GM19239 (cell line): ENCODE measurements around the gene NOG.

Experiments
- DNase-seq: peaks from one replicate; pipeline ENCODE4 v3.0.0; 2011; ENCODE audit warnings: low spot score; ENCODE audit not compliant: insufficient read length
- FAIRE-seq: peaks from 2 replicates; lab custom pipeline; 2011; peaks lifted over from hg19 to GRCh38; lab: Jason Lieb, UNC

NOG gene

DNA sequence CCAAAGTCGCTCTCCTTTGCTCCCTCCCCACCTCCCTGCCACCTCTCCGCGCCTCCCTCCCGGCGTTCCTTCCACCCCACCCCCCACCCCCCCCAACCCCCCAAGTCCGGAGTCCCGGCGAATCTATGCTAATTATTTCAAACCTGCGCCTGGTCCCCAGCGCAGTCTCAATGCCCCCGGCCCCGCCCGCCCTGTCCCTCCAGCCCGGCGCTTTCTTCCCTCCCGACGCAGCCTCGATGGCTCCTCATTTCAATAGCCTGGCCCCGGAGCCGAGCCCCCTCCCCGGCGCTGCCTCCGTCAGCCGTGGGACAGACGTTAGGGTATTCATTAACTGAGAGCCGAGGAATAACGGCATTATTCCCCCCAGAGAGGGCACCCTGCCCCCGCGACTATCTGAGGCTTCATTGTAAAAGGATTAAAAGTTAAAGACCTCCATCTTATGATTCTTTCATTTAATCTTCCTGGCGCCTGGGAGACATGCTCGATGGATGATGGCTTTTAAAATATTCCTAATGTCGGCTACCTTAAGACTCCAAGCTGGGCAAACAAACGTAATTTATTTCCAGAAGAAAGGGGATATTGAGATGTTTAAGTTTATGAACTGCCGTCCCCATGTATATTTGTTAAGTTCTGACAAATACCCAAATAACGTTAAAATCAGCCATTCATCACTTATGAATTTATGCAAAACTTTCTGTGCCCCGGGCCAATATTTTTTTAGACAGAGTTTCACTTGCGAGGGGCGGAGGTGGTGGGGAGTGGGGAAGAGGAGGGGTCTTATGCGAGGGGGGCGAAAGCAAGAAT, 3.4 kb downstream of the NOG start:
- DNase-seq (no peak), FAIRE-seq (no peak)

DNA sequence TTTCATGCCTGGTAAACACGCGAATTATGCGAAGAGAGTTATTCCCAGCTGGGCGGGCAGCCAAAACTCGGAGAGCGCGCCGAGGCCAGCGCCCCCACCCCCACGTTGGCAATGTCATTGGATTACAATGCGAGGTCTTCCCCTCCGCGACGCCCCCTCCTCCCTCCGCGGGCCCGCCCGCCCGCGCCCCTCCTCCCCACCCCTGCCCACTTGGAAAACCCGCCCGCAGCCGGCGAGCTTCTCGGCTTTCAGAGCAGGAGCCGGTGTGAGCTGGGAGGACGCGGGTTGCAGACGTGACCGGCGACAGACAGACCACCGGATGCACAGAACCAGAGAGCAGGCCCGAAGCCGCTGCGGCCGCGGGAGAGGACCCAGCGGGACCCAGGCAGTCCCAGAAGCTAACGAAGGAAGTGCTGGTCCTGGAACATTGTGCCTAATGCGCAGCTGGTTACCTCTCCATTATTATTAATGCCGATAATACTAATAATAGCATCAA, 4.0 kb downstream of the NOG start:
- DNase-seq = no peak

DNA sequence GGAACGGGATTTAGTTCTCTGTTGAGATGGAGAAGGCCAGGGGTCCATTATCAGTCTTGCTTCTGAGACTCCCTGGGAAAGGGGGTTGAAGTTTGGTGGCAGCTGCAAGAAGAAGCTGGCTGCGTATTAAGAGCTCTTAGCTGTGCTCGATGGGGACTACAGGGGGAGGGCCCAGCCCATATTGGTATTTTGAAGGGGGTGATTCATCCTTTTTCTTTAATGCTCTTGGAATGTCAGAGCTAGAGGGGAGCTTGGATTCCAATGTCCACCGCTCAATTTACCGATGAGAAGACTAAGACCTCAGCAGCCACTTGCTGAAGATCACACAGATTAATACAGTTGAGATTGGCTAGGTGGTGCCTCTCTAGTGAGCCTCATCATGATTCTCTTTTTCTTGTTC, 5.0 kb downstream of the NOG start:
- DNase-seq = no peak

More for the DNA sequence above, 4.0 kb downstream of the NOG start:
- peak; percentile 21 for FAIRE-seq

DNA sequence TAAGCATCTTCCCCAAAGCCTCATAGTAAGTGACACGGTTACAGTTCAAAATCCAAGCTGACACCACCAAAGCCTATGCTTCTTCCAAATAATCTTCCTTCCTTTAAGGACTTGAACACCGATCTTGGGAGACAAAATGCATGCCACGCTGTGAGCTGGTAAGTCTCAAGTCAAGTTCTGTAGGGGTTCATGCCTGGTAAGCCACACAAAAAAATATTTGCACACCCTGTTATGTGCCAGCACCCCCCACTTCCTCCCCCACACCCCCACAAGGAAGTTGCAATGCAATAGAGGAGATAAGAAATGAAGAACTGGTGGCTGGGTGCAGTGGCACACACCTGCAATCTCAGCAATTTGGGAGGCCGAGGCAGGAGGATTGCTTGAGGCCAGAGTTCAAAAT, 5.6 kb downstream of the NOG start:
- DNase-seq = no peak
- no peak for FAIRE-seq

More for the DNA sequence above, 5.0 kb downstream of the NOG start:
- no peak for FAIRE-seq

DNA sequence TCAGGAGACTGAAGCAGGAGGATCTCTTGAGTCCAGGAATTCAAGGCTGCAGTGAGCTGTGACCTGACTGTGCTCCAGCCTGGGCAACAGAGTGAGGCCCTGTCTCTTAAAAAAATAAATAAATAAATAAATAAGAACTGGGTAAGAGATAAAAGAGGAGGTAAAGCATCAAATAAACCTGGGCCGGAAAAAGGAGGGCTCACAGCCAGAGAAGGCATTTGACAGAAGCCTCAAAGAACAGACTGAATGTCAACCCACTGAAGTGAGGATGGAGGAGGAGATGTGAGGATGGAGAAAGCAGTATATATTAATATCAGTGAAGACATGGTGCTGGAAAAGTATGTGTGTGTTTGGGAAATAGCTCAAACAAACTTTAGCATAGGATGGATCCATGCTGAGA, 6.1 kb downstream of the NOG start:
- no peak for FAIRE-seq

DNA sequence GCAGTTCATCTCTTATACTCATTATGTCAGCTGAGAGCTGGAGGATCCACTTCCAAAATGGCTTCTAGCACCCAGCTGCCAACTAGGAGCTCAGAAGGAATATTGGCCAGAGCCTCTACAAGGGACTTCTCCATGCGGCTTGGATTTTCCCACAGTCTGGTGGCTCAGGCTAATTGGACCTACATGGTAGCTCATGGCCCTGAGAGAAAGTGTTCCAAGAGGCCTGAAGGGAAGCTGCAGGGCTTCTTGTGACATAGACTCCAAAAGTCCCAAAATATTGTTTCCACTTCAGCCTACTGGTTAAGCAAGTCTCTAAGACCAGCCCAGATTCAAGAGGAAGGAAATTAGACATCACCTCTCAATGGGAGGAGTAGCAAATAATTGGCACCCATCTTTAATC, 6.8 kb downstream of the NOG start:
- DNase-seq (no peak), FAIRE-seq (no peak)

More for the DNA sequence above, 6.1 kb downstream of the NOG start:
- DNase-seq = no peak

DNA sequence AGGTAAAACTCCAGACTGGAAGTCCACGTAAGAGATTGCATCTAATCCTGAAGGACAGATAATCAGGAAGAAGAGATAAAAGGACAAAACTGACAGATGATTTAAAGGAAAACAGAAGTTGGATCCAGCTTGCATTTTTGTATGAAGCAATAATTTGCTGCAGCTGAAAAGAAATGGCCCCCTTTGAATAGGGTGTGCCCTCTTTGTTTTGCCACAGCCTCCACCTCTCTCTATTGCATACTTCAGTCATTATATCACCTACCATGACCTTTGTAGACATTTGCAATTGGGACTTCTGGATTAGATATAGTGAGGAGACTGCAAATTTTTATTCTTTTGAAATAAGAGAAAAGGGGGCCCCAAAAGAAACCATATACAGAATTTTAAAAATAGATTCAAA, 8.1 kb downstream of the NOG start:
- FAIRE-seq = no peak
- no peak for DNase-seq

DNA sequence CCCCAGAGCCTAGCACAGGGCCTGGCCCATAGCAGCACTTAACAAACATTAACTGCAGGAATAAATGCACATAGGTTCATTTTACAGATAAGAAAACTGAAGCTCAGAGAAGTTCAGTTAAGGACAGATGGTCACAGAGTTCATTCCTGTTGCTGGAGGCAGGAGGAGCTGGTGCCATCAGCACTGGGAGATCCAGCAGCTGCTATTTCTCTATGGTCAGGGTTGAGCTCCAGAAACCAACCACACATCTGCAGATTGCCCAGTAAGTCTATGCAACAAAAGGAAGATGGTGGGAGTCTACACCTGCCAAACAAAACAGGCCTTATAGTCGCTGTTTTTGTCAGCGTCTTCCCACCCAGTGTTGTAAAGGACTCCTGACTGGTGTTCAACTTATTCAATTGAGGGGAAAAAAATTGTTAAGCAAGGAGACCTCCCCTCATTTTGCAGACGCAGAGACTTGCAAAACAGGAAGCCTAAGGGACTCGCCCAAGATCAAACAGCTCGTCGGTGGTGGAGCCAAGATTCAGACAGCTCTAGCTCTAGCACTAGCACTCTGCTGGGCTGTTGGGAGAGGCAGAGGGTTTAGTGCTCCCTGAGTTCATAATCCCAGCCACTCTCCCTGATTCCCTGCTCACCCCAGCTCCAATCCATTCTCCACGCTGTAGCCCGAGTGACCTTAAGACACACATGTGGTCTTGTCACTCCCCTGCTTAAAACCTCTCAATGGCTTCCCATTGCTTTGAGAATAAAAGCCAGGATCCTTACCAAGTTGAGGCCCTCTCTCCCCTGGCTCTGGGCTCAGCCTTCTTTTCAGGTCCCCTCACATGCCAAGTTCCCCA, 9.0 kb downstream of the NOG start:
- FAIRE-seq = no peak
- DNase-seq = no peak

DNA sequence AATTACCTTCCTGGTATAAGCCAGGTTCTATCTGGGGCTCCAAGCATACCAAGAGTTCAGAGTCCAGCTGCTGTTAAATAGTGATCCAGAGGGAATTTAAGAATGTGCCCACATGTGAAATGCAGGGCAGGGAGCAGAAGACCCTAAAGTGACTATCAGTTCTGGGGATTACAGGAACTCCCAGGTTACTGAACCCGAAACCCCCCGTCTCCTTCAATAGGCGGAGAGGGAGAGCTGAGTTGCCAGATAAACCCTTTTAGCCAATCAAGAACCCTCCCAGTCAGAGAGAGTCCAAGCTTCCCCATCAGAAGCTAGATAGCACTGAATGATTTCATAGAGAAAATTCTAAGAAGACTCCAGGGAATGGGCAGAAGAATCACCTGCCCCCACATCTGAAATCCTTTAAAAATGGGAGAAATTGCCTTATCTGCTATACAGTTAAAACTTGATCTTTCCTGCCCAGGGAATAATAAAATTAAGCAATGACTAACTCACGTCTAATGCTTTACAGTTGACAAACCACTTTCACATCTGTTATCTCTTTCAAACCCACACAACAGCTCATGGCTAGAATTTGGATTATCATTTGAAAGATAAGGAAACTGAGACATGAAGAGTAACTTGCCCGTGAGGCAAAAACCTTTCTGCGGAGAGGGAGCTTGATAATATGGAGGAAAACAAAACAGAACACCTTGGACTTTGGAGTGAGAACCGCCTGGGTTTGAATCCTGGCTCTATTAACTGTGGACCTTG, 10.2 kb downstream of the NOG start:
- DNase-seq (no peak), FAIRE-seq (no peak)

DNA sequence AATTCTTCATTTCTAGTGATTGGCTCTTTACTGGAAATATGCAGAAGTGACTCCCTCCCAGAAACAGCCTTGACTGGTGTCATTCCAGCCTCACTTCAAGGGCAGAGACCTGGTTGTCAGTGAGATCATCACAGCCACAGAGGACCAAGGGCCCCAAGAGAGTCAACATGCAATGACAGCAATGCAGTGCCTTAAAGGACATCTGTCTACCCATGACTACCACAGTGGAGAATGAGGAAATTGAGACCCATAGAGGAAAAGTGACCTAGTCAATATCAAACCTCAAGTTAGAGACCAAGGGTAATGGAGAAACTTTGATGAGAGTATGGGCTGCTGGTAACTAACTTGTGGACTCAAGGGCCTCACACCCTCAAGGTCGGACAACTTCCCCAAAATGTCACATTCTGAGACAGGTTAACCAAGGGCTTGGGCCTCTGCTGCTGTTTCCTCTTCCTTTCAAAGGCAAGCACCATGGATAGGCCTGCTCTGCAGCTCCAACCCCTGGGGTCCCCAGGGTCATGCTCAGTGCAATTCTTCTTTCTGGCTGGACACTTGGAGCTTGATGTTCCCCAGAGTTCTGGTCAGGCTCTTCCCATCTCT, 11.3 kb downstream of the NOG start:
- FAIRE-seq (no peak), DNase-seq (no peak)

DNA sequence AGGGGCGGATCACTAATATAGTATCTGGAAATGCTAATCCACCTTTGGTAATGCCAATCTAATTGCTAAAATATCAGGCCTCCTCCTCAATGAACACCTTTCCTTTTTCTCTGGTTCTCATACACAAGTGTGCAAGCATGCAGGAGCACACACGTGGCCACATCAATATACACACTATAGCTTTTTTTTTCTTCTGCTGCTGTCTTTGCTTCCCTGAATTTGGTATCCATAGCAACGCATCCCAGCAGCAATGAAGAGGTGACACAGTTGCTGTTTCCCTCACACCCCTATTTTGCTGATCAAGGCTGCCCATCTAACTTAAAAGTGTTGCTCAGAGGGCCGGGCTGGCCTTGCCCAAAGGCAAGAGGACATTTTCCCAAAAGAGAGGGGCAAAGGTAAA, 15.4 kb downstream of the NOG start:
- no peak for FAIRE-seq
- DNase-seq = no peak

DNA sequence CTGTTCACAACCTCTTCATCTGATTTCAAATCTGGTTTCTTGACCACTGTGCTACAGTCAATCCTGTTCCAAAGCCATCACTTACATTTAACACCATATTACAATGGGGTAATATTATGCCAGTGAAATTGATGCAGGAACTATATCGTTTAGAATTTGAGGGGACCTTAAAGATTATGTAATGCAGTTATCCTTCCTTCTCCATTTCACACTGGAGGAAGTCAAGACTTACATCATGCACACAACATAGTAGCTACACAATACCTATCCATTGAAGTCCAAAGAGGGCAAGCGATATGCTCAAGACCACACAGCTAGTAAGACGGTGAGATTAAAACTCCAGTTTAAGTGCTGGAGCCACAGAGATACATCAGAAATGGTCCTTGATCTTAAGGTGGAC, 16.8 kb downstream of the NOG start:
- DNase-seq = no peak
- FAIRE-seq = no peak

DNA sequence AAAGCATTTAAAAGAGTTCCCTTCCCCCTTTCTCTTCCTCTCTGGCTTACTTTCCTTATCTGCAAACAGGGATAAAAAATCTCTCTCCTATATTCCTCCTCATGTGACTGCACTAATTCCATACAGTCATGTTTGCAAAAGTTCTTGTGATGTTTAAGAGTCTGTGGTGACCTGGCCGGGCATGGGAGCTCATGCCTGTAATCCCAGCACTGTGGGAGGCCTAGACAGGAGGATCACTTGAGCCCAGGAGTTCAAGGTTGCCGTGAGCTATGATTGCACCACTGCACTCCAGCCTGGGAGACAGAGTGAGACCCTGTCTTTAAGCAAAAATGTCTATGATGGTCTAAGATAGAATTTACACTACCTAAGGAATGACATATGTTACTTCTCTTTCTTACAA, 19.6 kb downstream of the NOG start:
- DNase-seq = no peak
- FAIRE-seq = no peak

DNA sequence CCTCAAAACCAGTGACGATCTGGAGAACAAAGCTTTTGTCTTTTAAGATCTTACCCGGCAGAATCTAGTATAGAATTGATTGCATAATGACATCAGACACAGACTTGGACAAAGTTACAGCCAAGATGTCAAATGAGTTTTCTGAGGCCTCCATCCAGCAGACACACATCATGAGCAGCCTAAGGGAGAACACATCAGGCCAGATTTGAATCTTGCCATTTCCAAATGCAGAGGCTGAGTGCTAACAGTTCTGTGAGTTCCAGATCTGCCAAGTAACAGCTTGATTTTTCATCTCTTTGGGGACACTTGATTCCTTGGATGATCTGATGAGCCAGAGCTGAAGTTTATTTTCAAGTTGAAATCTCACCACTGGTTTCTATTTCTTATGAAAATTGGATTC, 21.0 kb downstream of the NOG start:
- FAIRE-seq (no peak), DNase-seq (no peak)

DNA sequence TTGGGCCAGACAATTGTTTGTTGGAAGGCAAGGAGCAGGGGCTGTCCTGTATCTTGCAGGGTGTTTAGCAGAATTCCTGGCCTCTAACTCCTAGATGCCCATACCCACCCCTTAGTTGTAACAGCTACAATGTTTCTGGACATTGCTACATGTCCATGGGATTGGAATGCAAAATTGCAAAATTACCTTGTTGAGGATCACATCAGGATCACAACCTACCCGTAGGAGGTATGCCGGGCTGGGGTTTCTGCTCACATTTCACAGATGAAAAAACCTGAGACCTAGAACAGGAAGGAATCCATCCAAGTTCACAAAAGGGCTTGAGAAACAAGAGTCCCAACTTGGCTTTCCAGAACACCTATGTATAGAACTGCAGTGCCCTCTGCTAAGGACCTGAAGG, 22.7 kb downstream of the NOG start:
- no peak for FAIRE-seq
- no peak for DNase-seq

DNA sequence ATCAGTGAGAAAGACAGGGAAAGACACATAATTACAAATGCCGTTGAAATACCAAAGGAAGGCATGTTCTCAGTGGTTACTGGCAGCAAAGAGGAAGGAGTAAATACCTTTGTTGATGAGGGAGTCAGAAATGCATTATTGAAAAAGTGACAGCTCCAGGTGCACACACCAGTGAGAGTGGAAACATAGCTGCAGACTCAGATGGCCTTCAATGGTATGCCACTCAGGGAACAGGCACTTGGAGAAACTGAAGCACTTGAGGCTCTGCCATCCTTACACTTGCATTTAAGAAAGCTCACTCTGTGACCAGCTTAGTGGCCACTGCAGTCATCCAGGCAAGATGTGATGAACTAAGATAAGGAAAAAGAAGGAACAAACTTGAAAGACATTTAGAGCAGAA, 29.9 kb downstream of the NOG start:
- DNase-seq (no peak), FAIRE-seq (no peak)

DNA sequence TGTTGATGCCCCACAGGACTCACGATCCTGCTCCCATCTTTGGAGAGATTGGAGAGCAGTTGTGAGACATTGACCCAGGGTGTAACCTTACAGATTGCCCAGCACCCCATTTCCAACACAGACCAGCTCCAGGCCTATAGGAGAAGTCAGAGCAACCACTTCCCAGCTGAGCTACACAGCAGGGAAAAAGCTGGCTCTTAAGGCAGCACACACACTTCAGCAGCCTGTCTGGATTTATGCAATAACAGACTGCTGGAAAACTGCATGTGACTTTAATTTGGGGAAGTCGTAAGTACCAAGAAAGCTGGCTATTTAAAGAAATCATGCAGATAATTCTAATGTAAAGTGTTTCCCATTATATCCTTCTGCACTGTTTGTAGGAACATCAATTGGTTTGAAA, 30.8 kb downstream of the NOG start:
- DNase-seq (no peak), FAIRE-seq (no peak)

DNA sequence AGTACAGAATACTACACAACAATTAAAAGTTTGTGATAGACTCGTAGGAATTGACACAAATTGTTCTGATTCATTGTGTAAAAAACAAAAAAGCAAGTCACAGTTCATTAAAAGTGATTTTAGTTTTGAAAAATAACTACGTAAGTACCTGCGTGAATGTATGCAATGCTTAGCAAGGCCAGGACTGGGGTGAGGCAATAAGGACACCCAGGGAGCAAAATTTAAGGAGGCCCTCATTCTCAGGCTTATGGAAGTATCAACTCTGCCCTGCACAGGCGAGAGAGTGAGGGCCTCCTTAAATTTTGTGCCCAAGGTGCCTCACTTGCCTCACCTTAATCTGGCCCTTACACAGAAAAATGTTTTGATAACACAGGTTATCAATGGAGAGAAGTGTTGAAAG, 31.4 kb downstream of the NOG start:
- DNase-seq (no peak), FAIRE-seq (no peak)

DNA sequence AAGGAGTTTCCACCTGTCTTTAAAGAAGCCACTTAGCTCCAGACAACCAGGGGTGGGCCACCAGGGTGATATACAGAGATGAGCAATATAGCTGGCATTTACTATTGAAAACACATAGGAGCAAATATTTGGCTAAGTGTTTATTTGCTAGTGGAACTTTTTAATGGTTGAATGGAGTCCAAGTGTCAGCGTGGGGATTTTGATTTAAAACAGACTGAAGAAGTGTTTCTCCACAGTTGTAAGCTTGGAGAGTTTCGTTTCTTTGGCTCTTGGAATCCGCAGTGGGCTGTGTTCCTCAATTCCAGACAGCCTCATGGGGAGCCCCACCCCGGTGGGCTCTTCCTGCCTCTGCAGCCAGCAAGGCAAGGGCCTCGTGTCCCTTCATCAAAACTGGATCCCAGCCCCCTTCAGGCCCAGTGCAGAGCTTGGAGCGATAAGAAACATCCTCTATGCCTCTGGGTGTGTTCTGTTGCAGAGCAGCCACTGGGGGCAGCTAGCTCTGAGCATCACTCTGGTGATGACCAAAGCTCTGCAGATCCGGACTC, 36.1 kb downstream of the NOG start:
- FAIRE-seq (no peak), DNase-seq (no peak)

DNA sequence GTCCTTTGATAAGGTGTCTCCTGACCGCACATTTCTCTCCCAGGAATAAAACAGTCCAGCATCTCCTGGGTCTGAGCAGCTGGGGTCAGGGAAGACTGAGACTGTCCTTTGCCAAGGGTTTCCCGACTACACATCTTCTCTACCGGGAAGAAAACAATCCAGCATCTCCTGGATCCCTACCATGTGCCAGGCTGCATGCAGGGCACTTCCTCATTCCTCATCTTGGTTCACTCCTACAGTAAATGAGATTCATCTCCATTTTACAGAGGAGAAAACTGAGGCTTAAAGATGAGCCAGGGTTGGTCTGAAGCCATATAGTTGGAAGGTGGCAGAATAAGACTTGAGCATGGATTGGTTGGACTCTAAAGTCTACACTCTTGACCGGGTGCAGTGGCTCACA, 36.7 kb downstream of the NOG start:
- DNase-seq = no peak
- FAIRE-seq = no peak
